ENCODE data around the gene HSP90B1. TPM values are rescaled to one million over a fixed set of nuclear protein-coding genes. Genes with fewer than 3 reads are reported as not detected.

Gene HSP90B1
- total RNA-seq, 4 donors from 2014 or later = 171 to 346 (median 211) TPM

GRCh38 chr12:103965255-103965589 lies 35.0 kb downstream of the HSP90B1 start:
- peak overlapping the region; percentile 95 to 99 (median 98) for H3K27ac ChIP-seq
- H3K36me3 ChIP-seq = no peaks in the 10 kb centered on the region
- 0% methylated on average over 11 of the region's 11 CpGs; no CpG with 5 or more reads in 1 of the 2 donors for WGBS, 2 donors (ENCODE audit: low coverage in 1 of 2)
- TF ChIP-seq CTCF (IDR thresholded peaks at IDR 0.05) = no peak
- no peak for TF ChIP-seq POLR2A (IDR thresholded peaks at IDR 0.05)
- no peak for TF ChIP-seq EP300 (IDR thresholded peaks at IDR 0.05; ENCODE audit: low read depth)
- no peak for TF ChIP-seq POLR2AphosphoS5 (IDR thresholded peaks at IDR 0.05)
- no peaks in the 10 kb centered on the region for H3K9me3 ChIP-seq
- H3K27me3 ChIP-seq = no peaks in the 10 kb centered on the region
- intact Hi-C loops (cut with DNase I; ENCODE audit: low total_unique reads) (loop anchor here (10.0 kb wide), 1 partner anchor 140 kb away; no protein-coding TSS in a partner anchor), in situ Hi-C loops (cut with MboI; ENCODE audit: low pct_ligation_motif_present in 1 of 4, low pct_unique_long_range_greater_than_20kb in 1 of 4, low sequenced_read_pairs in 3 of 4) (loop anchor here in 2 of 4 donors (25.0 kb wide), 2 partner anchors 322 to 1147 kb away; partner anchors contain the start of gene WASHC4 (in 1 of the 2))
- DNase-seq = no peak
- H3K4me1 ChIP-seq = peaks cover 20 to 50% (median 21%) of the 10 kb centered on the region in 4 donors
- peak overlapping the region; percentile 68 to 94 (median 88) for H3K4me3 ChIP-seq

GRCh38 chr12:103965590-103966504 lies 35.6 kb downstream of the HSP90B1 start, which contains the start of gene TDG:
TDG (plus strand) TSS chr12:103965872; CDS start chr12:103966038, 166 bp downstream.
- Histone ChIP-seq H3K27ac (peak within 1 kb of the TSS; percentile 95 to 99 (median 98)), H3K36me3 (no peaks in the 10 kb centered on the region), H3K4me1 (peaks cover 20 to 50% (median 21%) of the 10 kb centered on the region in 4 donors), H3K4me3 (peak within 1 kb of the TSS; percentile 68 to 94 (median 88)), H3K9me3 (no peaks in the 10 kb centered on the region), H3K27me3 (no peaks in the 10 kb centered on the region)
- in situ Hi-C loops (cut with MboI; ENCODE audit: low pct_ligation_motif_present in 1 of 4, low pct_unique_long_range_greater_than_20kb in 1 of 4, low sequenced_read_pairs in 3 of 4) = loop anchor here in 2 of 4 donors (25.0 kb wide), 2 partner anchors 321 to 1146 kb away; partner anchors contain the start of gene WASHC4 (in 1 of the 2)
- intact Hi-C loops (cut with DNase I; ENCODE audit: low total_unique reads) = loop anchor here (10.0 kb wide), 1 partner anchor 139 kb away; no protein-coding TSS in a partner anchor
- 0% methylated on average over 3 to 55 of the region's 64 CpGs for WGBS, 2 donors (ENCODE audit: low coverage in 1 of 2)
- peak; percentile 98 for DNase-seq
- TF ChIP-seq POLR2AphosphoS5 (IDR thresholded peaks at IDR 0.05) (peak; percentile 94 to 95 (median 95)), EP300 (IDR thresholded peaks at IDR 0.05; ENCODE audit: low read depth) (no peak), CTCF (IDR thresholded peaks at IDR 0.05) (peak in 4 of 5 experiments; percentile 11 to 38 (median 22)), POLR2A (IDR thresholded peaks at IDR 0.05) (peak; percentile 92)

- intact Hi-C loops (cut with DNase I; ENCODE audit: low total_unique reads) = loop anchor here (10.0 kb wide), 1 partner anchor 138 kb away; no protein-coding TSS in a partner anchor
- TF ChIP-seq CTCF (IDR thresholded peaks at IDR 0.05) (no peak), EP300 (IDR thresholded peaks at IDR 0.05; ENCODE audit: low read depth) (no peak), POLR2A (IDR thresholded peaks at IDR 0.05) (no peak), POLR2AphosphoS5 (IDR thresholded peaks at IDR 0.05) (no peak)
- Histone ChIP-seq H3K27me3 (no peaks in the 10 kb centered on the region), H3K4me3 (peak overlapping the region; percentile 68 to 94 (median 81)), H3K27ac (peak overlapping the region; percentile 95 to 99 (median 98)), H3K4me1 (peaks cover 20 to 50% (median 21%) of the 10 kb centered on the region in 4 donors), H3K9me3 (no peaks in the 10 kb centered on the region), H3K36me3 (no peaks in the 10 kb centered on the region)
- in situ Hi-C loops (cut with MboI; ENCODE audit: low pct_ligation_motif_present in 1 of 4, low pct_unique_long_range_greater_than_20kb in 1 of 4, low sequenced_read_pairs in 3 of 4) = loop anchor here in 2 of 4 donors (25.0 kb wide), 2 partner anchors 321 to 1146 kb away; partner anchors contain the start of gene WASHC4 (in 1 of the 2)
- DNase-seq = no peak
- WGBS, 2 donors (ENCODE audit: low coverage in 1 of 2) = 4 to 11% methylated on average over 1 of the region's 1 CpG
Measured at GRCh38 chr12:103966736-103967135, 36.5 kb downstream of the HSP90B1 start.

- Histone ChIP-seq H3K4me3 (no peak overlapping the region), H3K27me3 (no peaks in the 10 kb centered on the region), H3K27ac (no peak overlapping the region), H3K36me3 (no peaks in the 10 kb centered on the region), H3K4me1 (peaks cover 17 to 42% (median 18%) of the 10 kb centered on the region in 4 donors), H3K9me3 (no peaks in the 10 kb centered on the region)
- TF ChIP-seq POLR2A (IDR thresholded peaks at IDR 0.05) (no peak), CTCF (IDR thresholded peaks at IDR 0.05) (no peak), POLR2AphosphoS5 (IDR thresholded peaks at IDR 0.05) (no peak), EP300 (IDR thresholded peaks at IDR 0.05; ENCODE audit: low read depth) (no peak)
- intact Hi-C loops (cut with DNase I; ENCODE audit: low total_unique reads) = loop anchor here (10.0 kb wide), 1 partner anchor 135 kb away; no protein-coding TSS in a partner anchor
- WGBS, 2 donors (ENCODE audit: low coverage in 1 of 2) = 60 to 86% methylated on average over 1 to 2 of the region's 2 CpGs
- in situ Hi-C loops (cut with MboI; ENCODE audit: low pct_ligation_motif_present in 1 of 4, low pct_unique_long_range_greater_than_20kb in 1 of 4, low sequenced_read_pairs in 3 of 4) = loop anchor here in 2 of 4 donors (25.0 kb wide), 2 partner anchors 318 to 1143 kb away; partner anchors contain the start of gene WASHC4 (in 1 of the 2)
- no peak for DNase-seq
Measured at GRCh38 chr12:103969391-103969790, 39.2 kb downstream of the HSP90B1 start.

Measured in transverse colon (tissue), 4 donors.